ENCODE results near the gene LHX8. TPM values are rescaled to one million over a fixed set of nuclear protein-coding genes. Genes with fewer than 3 reads are reported as not detected.

The LHX8 gene
- total RNA-seq, 8 experiments from 2014 or later = 0.14 to 0.52 (median 0.17) TPM; not detected in 5

GRCh38 chr1:75198761-75199160 is 64.6 kb downstream of the LHX8 start:
- ATAC-seq (replicated peaks in 6 of 8) = no peak
- Histone ChIP-seq H3K4me1 (replicated peaks in 1 of 2) (peaks cover 4 to 5% of the 10 kb centered on the region in 2 donors), H3K27ac (no peak overlapping the region), H3K4me3 (no peak overlapping the region)
- 44 to 90% (median 81%) methylated on average over 1 of the region's 1 CpG; no CpG with 5 or more reads in 2 of the 10 experiments for WGBS, 10 experiments
- in situ Hi-C loops (cut with MboI; ENCODE audit: low pct_unique_long_range_greater_than_20kb in 2 of 9, low sequenced_read_pairs in 9 of 9, unreplicated experiment in 9 of 9) = no loop called here

DNA sequence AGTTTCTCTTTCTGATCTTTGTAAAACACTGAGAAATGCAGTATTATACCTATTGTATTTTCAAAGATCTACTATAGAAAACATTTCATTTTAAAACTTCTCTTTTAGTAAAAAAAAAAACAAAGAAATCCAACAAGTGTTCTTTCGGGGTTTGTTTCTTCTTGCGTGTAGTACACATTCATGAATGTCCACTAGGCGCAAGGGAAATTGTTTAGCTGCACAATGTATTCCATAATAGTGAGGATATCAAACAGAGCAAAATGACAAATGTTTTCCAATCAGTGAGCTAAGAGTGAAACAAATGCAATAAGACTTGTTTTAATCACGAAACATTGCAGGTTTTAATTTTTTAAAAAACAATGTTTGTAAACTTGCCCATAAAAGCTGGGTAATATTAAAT is 68.6 kb downstream of the LHX8 start:
- no peak for ATAC-seq (replicated peaks in 6 of 8)
- in situ Hi-C loops (cut with MboI; ENCODE audit: low pct_unique_long_range_greater_than_20kb in 2 of 9, low sequenced_read_pairs in 9 of 9, unreplicated experiment in 9 of 9) = loop anchor here in 7 of 9 experiments (10.0 to 25.0 kb wide), 3 partner anchors 428 to 440 kb away; no protein-coding TSS in a partner anchor
- WGBS, 10 experiments = 64 to 97% (median 91%) methylated on average over 4 of the region's 4 CpGs
- Histone ChIP-seq H3K27ac (no peak overlapping the region), H3K4me1 (replicated peaks in 1 of 2) (peaks cover 4 to 5% of the 10 kb centered on the region in 2 donors), H3K4me3 (no peak overlapping the region)

- ATAC-seq (replicated peaks in 6 of 8) = peak; percentile 70 to 86 (median 82)
- H3K4me1 ChIP-seq (replicated peaks in 1 of 2) = peaks cover 3 to 5% of the 10 kb centered on the region in 2 donors
- H3K4me3 ChIP-seq = no peak overlapping the region
- 2 to 59% (median 42%) methylated on average over 5 to 8 of the region's 8 CpGs for WGBS, 10 experiments
- in situ Hi-C loops (cut with MboI; ENCODE audit: low pct_unique_long_range_greater_than_20kb in 2 of 9, low sequenced_read_pairs in 9 of 9, unreplicated experiment in 9 of 9) = loop anchor here in 7 of 9 experiments (10.0 to 25.0 kb wide), 3 partner anchors 429 to 441 kb away; no protein-coding TSS in a partner anchor
- no peak overlapping the region for H3K27ac ChIP-seq
These were observed 69.5 kb downstream of the LHX8 start for GRCh38 chr1:75203415-75204277.

- in situ Hi-C loops (cut with MboI; ENCODE audit: low pct_unique_long_range_greater_than_20kb in 2 of 9, low sequenced_read_pairs in 9 of 9, unreplicated experiment in 9 of 9) = loop anchor here in 7 of 9 experiments (10.0 to 25.0 kb wide), 3 partner anchors 434 to 447 kb away; no protein-coding TSS in a partner anchor
- Histone ChIP-seq H3K4me3 (no peak overlapping the region), H3K27ac (no peak overlapping the region), H3K4me1 (replicated peaks in 1 of 2) (no peaks in the 10 kb centered on the region)
- no peak for ATAC-seq (replicated peaks in 6 of 8)
These were observed 74.7 kb downstream of the LHX8 start for GRCh38 chr1:75208862-75209261.
